Measurements from ENCODE around the gene TGFBR2. TPM values are rescaled to one million over a fixed set of nuclear protein-coding genes. Genes with fewer than 3 reads are reported as not detected.

Gene TGFBR2
- polyA plus RNA-seq, 1 of the 3 experiments (the other 2 are of a cell fraction), result 48.3 TPM

DNA sequence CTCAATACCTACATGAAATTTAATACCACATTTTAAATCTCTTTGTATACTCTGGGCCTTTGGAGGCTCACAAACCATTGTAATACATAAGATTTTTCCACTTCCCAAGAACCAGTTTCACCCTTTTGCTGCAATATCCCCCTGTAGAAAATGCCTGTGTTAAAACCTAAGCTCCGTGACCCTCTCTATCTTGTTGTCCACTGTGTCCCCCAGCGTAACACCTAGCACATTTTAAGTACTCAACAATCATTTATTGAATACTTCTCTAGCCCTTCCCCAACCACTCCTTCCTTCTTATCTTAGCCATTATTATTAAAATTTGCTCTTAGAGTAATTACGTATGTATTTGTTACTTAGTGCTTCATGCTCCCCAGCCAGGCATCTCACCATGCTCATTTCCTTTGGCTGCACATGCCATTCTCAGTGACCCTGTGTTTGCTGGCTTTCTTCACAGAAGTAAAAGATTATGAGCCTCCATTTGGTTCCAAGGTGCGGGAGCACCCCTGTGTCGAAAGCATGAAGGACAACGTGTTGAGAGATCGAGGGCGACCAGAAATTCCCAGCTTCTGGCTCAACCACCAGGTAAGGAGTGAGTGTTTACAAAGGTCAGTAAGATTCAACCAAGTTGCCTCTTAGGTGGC lies 81.6 kb downstream of the TGFBR2 start:
- peaks cover 30% of the 10 kb centered on the region for H3F3A ChIP-seq (replicated peaks; ENCODE audit: insufficient read depth)
- H3K36me3 ChIP-seq (replicated peaks in 1 of 2; ENCODE audit: control insufficient read depth in 1 of 2, insufficient read depth in 2 of 2, low read length in 1 of 2), result peaks cover 18 to 59% of the 10 kb centered on the region in 2 experiments
- peaks cover 33 to 62% of the 10 kb centered on the region in 2 experiments for H3K4me1 ChIP-seq (ENCODE audit: control insufficient read depth in 1 of 2, insufficient read depth in 2 of 2, low read depth in 1 of 2, low read length in 1 of 2)
- no peaks in the 10 kb centered on the region for H4K20me1 ChIP-seq (ENCODE audit: insufficient read depth)
- CTCF ChIA-PET, result interaction anchor here (1.0 to 3.0 kb wide), 3 partner anchors 33 to 645 kb away, joined by 3 to 11 read pairs (median 6); no protein-coding TSS in a partner anchor
- no peaks in the 10 kb centered on the region for H3K9me2 ChIP-seq
- H3K27ac ChIP-seq (ENCODE audit: low read depth in 2 of 2, low read length in 1 of 2), result peak overlapping the region; percentile 80 to 96
- no peak for DNase-seq
- WGBS (ENCODE audit: low lambda C conversion rate), result 88% methylated on average over 8 of the region's 8 CpGs
- no peak overlapping the region for H3K9ac ChIP-seq
- H3K27me3 ChIP-seq (ENCODE audit: insufficient read depth), result no peaks in the 10 kb centered on the region
- no peak overlapping the region for H2AFZ ChIP-seq (ENCODE audit: low read depth)
- H3K4me2 ChIP-seq, result peak overlapping the region; percentile 65
- H3K9me3 ChIP-seq, result no peaks in the 10 kb centered on the region
- POLR2A ChIA-PET, result no interaction called here
- no peak overlapping the region for H3K4me3 ChIP-seq (ENCODE audit: low read depth in 2 of 2, low read length in 1 of 2)
- TF ChIP-seq MXI1 (IDR thresholded peaks at IDR 0.05; ENCODE audit: low read depth, low read length), result no peak
- no peak for TF ChIP-seq YY1 (IDR thresholded peaks at IDR 0.05; ENCODE audit: low read depth)
- TF ChIP-seq EZH2phosphoT487 (IDR thresholded peaks at IDR 0.05; ENCODE audit: borderline replicate concordance, low read depth), result no peak
- TF ChIP-seq NRF1 (IDR thresholded peaks at IDR 0.05; ENCODE audit: low read depth, low read length), result no peak
- TF ChIP-seq RAD21 (IDR thresholded peaks at IDR 0.05; ENCODE audit: low read length), result no peak
- H3K79me2 ChIP-seq (ENCODE audit: insufficient read depth), result peaks cover 63% of the 10 kb centered on the region

DNA sequence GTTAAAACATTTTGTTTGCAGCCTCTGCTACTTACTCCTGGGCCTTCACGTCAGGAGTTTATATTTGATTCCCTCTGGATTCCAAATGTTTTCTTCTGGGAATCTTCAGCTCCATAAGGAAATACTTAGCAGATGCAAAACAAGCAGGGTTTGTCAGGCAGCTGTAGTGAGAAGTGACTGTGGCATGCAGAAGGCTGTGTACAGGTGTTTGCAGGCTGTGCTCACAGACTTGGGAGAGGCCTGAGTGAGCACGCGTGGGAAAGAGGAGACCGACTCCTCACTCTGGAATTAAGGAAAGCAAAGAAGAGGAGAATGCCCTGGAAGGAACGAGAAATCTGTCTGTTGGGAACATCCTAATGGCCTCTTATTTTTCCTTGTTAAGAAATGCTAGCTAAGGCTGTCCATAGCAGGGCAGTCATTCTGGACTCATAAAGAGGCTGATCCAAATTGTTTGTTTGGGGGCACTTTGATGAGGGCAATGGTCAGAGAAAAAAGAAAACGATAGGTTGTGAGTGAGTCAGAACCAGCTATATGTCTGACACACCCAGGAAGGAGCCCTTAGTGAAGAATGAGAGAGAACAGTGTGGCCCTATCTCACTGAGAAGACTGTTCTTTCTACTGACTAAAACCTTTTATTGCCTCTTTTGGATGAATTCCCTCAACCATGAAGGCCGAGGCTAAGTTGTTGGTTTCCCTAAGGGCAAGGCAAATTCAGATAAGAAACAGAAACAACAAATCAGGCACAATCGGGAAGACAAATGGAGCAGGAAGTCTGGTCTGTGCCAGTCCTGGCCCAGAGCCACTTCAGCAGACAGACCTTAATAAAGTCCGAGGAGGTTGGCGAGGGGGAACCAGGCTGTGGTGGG lies 82.6 kb downstream of the TGFBR2 start:
- DNase-seq, result peak; percentile 71
- Histone ChIP-seq H2AFZ (ENCODE audit: low read depth) (0 out of 2 replicates have a peak overlapping the region, but pooled peaks have one; percentile 34), H3K79me2 (ENCODE audit: insufficient read depth) (peaks cover 53% of the 10 kb centered on the region), H3K36me3 (replicated peaks in 1 of 2; ENCODE audit: control insufficient read depth in 1 of 2, insufficient read depth in 2 of 2, low read length in 1 of 2) (peaks cover 18 to 56% of the 10 kb centered on the region in 2 experiments), H3K4me3 (ENCODE audit: low read depth in 2 of 2, low read length in 1 of 2) (peak overlapping the region in 1 of 2 experiments; percentile 17; a peak in 2 of 4 replicates), H3K27me3 (ENCODE audit: insufficient read depth) (no peaks in the 10 kb centered on the region), H3K9me3 (no peaks in the 10 kb centered on the region), H4K20me1 (ENCODE audit: insufficient read depth) (no peaks in the 10 kb centered on the region), H3F3A (replicated peaks; ENCODE audit: insufficient read depth) (peaks cover 30% of the 10 kb centered on the region), H3K4me1 (ENCODE audit: control insufficient read depth in 1 of 2, insufficient read depth in 2 of 2, low read depth in 1 of 2, low read length in 1 of 2) (peaks cover 31 to 58% of the 10 kb centered on the region in 2 experiments), H3K9me2 (no peaks in the 10 kb centered on the region), H3K27ac (ENCODE audit: low read depth in 2 of 2, low read length in 1 of 2) (peak overlapping the region; percentile 80 to 96), H3K4me2 (peak overlapping the region; percentile 65), H3K9ac (peak overlapping the region; percentile 26; the same call in 1 of the 2 replicates)
- POLR2A ChIA-PET, result no interaction called here
- CTCF ChIA-PET, result interaction anchor here (0.6 to 3.0 kb wide), 5 partner anchors 34 to 646 kb away, joined by 3 to 11 read pairs (median 3); no protein-coding TSS in a partner anchor
- 26% methylated on average over 10 of the region's 10 CpGs for WGBS (ENCODE audit: low lambda C conversion rate)
- TF ChIP-seq RAD21 (IDR thresholded peaks at IDR 0.05; ENCODE audit: low read length) (peak; percentile 46), TAF1 (IDR thresholded peaks at IDR 0.05; ENCODE audit: borderline replicate concordance, low read depth, low read length) (no peak), RFX5 (IDR thresholded peaks at IDR 0.05; ENCODE audit: low read length) (no peak), FOSL2 (IDR thresholded peaks at IDR 0.05; ENCODE audit: borderline replicate concordance, low read depth) (peak; percentile 23), ELF1 (IDR thresholded peaks at IDR 0.05) (no peak), RCOR1 (IDR thresholded peaks at IDR 0.05; ENCODE audit: low read length) (peak; percentile 95), POLR2AphosphoS5 (IDR thresholded peaks at IDR 0.05; ENCODE audit: low read depth, low read length) (no peak; the same call in 1 of the 2 replicates), SMC3 (IDR thresholded peaks at IDR 0.05; ENCODE audit: low read depth, low read length) (peak; percentile 14; the same call in 1 of the 2 replicates)
- TF ChIP-seq, protein P1, sequence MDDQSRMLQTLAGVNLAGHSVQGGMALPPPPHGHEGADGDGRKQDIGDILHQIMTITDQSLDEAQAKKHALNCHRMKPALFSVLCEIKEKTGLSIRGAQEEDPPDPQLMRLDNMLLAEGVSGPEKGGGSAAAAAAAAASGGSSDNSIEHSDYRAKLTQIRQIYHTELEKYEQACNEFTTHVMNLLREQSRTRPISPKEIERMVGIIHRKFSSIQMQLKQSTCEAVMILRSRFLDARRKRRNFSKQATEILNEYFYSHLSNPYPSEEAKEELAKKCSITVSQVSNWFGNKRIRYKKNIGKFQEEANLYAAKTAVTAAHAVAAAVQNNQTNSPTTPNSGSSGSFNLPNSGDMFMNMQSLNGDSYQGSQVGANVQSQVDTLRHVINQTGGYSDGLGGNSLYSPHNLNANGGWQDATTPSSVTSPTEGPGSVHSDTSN (IDR thresholded peaks at IDR 0.05), result peak; percentile 75
- TF ChIP-seq, protein P2, sequence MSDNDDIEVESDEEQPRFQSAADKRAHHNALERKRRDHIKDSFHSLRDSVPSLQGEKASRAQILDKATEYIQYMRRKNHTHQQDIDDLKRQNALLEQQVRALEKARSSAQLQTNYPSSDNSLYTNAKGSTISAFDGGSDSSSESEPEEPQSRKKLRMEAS (IDR thresholded peaks at IDR 0.05; ENCODE audit: low read depth), result no peak
- TF ChIP-seq, protein P3, sequence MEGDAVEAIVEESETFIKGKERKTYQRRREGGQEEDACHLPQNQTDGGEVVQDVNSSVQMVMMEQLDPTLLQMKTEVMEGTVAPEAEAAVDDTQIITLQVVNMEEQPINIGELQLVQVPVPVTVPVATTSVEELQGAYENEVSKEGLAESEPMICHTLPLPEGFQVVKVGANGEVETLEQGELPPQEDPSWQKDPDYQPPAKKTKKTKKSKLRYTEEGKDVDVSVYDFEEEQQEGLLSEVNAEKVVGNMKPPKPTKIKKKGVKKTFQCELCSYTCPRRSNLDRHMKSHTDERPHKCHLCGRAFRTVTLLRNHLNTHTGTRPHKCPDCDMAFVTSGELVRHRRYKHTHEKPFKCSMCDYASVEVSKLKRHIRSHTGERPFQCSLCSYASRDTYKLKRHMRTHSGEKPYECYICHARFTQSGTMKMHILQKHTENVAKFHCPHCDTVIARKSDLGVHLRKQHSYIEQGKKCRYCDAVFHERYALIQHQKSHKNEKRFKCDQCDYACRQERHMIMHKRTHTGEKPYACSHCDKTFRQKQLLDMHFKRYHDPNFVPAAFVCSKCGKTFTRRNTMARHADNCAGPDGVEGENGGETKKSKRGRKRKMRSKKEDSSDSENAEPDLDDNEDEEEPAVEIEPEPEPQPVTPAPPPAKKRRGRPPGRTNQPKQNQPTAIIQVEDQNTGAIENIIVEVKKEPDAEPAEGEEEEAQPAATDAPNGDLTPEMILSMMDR (IDR thresholded peaks at IDR 0.05), result no peak
- TF ChIP-seq, protein P4, sequence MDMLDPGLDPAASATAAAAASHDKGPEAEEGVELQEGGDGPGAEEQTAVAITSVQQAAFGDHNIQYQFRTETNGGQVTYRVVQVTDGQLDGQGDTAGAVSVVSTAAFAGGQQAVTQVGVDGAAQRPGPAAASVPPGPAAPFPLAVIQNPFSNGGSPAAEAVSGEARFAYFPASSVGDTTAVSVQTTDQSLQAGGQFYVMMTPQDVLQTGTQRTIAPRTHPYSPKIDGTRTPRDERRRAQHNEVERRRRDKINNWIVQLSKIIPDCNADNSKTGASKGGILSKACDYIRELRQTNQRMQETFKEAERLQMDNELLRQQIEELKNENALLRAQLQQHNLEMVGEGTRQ (IDR thresholded peaks at IDR 0.05; ENCODE audit: borderline replicate concordance, low read depth, low read length), result no peak
- TF ChIP-seq, protein P5, sequence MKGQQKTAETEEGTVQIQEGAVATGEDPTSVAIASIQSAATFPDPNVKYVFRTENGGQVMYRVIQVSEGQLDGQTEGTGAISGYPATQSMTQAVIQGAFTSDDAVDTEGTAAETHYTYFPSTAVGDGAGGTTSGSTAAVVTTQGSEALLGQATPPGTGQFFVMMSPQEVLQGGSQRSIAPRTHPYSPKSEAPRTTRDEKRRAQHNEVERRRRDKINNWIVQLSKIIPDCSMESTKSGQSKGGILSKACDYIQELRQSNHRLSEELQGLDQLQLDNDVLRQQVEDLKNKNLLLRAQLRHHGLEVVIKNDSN (IDR thresholded peaks at IDR 0.05; ENCODE audit: borderline replicate concordance, low read depth), result no peak
